Stimulated activated CD8-positive, alpha-beta memory T cell treated with anti-CD3 and anti-CD28 coated beads, Interleukin-7, amount 100 ng/mL, for 1 hour (primary cell): ENCODE measurements around the gene PHEX.

Experiments used
- DNase-seq, 2 donors: peaks; one replicate each; pipeline ENCODE4 v3.0.0-alpha.2; 2020; ENCODE audit warnings: low read depth in 2 of 2

The PHEX gene

GRCh38 chrX:22032084-22032483 lies at the start of gene PHEX:
PHEX (plus strand) TSS chrX:22032325; CDS start chrX:22033006, 681 bp downstream.
- DNase-seq = no peak

GRCh38 chrX:21985332-21985777 lies 46.8 kb upstream of the PHEX start:
- DNase-seq = peak; percentile 29 to 32

GRCh38 chrX:21986596-21986995 lies 45.5 kb upstream of the PHEX start:
- no peak for DNase-seq

- DNase-seq = no peak
Observed at GRCh38 chrX:21989384-21989783, 42.7 kb upstream of the PHEX start.

- DNase-seq = no peak
Observed at GRCh38 chrX:21990832-21991231, 41.3 kb upstream of the PHEX start.

GRCh38 chrX:21991504-21991903 lies 40.6 kb upstream of the PHEX start:
- DNase-seq = no peak

GRCh38 chrX:21993265-21993664 lies 38.9 kb upstream of the PHEX start:
- DNase-seq = no peak

- DNase-seq = no peak
Observed at GRCh38 chrX:21996872-21997455, 35.2 kb upstream of the PHEX start.

- no peak for DNase-seq
Observed at GRCh38 chrX:21998037-21998436, 34.1 kb upstream of the PHEX start.

- no peak for DNase-seq
Observed at GRCh38 chrX:22004866-22005265, 27.3 kb upstream of the PHEX start.

GRCh38 chrX:22012051-22012450 lies 20.1 kb upstream of the PHEX start:
- DNase-seq = no peak

GRCh38 chrX:22012931-22013330 lies 19.2 kb upstream of the PHEX start:
- DNase-seq = no peak

- no peak for DNase-seq
Observed at GRCh38 chrX:22015139-22015750, 16.9 kb upstream of the PHEX start.

GRCh38 chrX:22021751-22022324 lies 10.3 kb upstream of the PHEX start:
- DNase-seq = no peak

GRCh38 chrX:22024577-22024976 lies 7.5 kb upstream of the PHEX start:
- no peak for DNase-seq

GRCh38 chrX:22025751-22026150 lies 6.4 kb upstream of the PHEX start:
- DNase-seq = no peak

GRCh38 chrX:22026731-22027130 lies 5.4 kb upstream of the PHEX start:
- no peak for DNase-seq

- no peak for DNase-seq
Observed at GRCh38 chrX:22032506-22032905, 381 bp downstream of the PHEX start.

GRCh38 chrX:22033818-22034217 lies 1.7 kb downstream of the PHEX start:
- no peak for DNase-seq

GRCh38 chrX:22035236-22035635 lies 3.1 kb downstream of the PHEX start:
- no peak for DNase-seq

GRCh38 chrX:22037225-22037624 lies 5.1 kb downstream of the PHEX start:
- DNase-seq = no peak

GRCh38 chrX:22037911-22038537 lies 5.9 kb downstream of the PHEX start:
- no peak for DNase-seq

- no peak for DNase-seq
Observed at GRCh38 chrX:22039541-22039940, 7.4 kb downstream of the PHEX start.
